GM12878 (cell line): ENCODE measurements around the gene ATG10. TPM values are rescaled to one million over a fixed set of nuclear protein-coding genes. Genes with fewer than 3 reads are reported as not detected.

Experiments used
- ATAC-seq: fragments of 200-7000 bp; cut with Tn5 transposase; 3 replicates; pipeline ENCODE4 v1.9.1; 2020; ENCODE audit warnings: mild to moderate bottlenecking, moderate library complexity
- BruUV-seq: library from RNA; stranded (reverse); fragments of 400-500 nt; replicated peaks from 2 replicates; lab custom pipeline; 2021; lab: Mats Ljungman, UMichigan
- CTCF ChIA-PET: fragments of 300-600 bp; sonication (Branson Sonifier 250); formaldehyde crosslinking; extraction: SDS; loops from one replicate; lab custom pipeline; 2021; ENCODE audit warnings: inconsistent platforms; lab: Yijun Ruan, JAX
- POLR2A ChIA-PET: fragments of 350-600 bp; formaldehyde crosslinking; extraction: SDS; loops from one replicate; lab custom pipeline; 2021; ENCODE audit warnings: inconsistent platforms; lab: Charles Lee
- RAD21 ChIA-PET: fragments of 300-600 bp; sonication (Branson Sonifier 250); formaldehyde crosslinking; loops from one replicate; lab custom pipeline; 2023; ENCODE audit warnings: antibody characterized with exemption; ENCODE audit not compliant: unreplicated experiment; lab: Charles Lee
- SMC1A ChIA-PET: fragments of 300-600 bp; sonication (Branson Sonifier 250); formaldehyde crosslinking; loops from one replicate; lab custom pipeline; 2023; ENCODE audit not compliant: unreplicated experiment, uncharacterized antibody; lab: Charles Lee
- DNase-seq: peaks from one replicate; pipeline ENCODE4 v3.0.0-alpha.2; 2011; ENCODE audit warnings: low read depth, low spot score
- FAIRE-seq: peaks from 3 replicates; lab custom pipeline; 2011; peaks lifted over from hg19 to GRCh38; lab: Jason Lieb, UNC
- H2AFZ ChIP-seq: 2 replicates; pipeline ENCODE4 v1.6.0; 2011; ENCODE audit warnings: low read depth, low read length, control low read depth; ENCODE audit not compliant: control insufficient read depth
- H3K27ac ChIP-seq: 2 replicates; pipeline ENCODE4 v1.5.1; 2011; ENCODE audit warnings: control low read depth; ENCODE audit not compliant: control insufficient read depth, insufficient read depth
- H3K27me3 ChIP-seq, 2 experiments: replicated peaks in 1 of 2; 2 replicates each; pipeline versions ENCODE4 v1.6.0 to v1.6.1; 2011; ENCODE audit warnings: low read length in 1 of 2; ENCODE audit not compliant: control insufficient read depth in 2 of 2, insufficient read depth in 2 of 2
- H3K36me3 ChIP-seq, 2 experiments: 2 replicates each; pipeline ENCODE4 v1.5.1; 2011; ENCODE audit warnings: low read length in 1 of 2; ENCODE audit not compliant: control insufficient read depth in 2 of 2, insufficient read depth in 2 of 2
- H3K4me1 ChIP-seq: 2 replicates; pipeline ENCODE4 v1.6.1; 2011; ENCODE audit warnings: mild to moderate bottlenecking, low read length, moderate library complexity, mixed read lengths; ENCODE audit not compliant: control insufficient read depth, insufficient read depth
- H3K4me2 ChIP-seq: 2 replicates; pipeline ENCODE4 v1.6.0; 2011; ENCODE audit warnings: control low read depth; ENCODE audit not compliant: control insufficient read depth, insufficient read depth
- H3K4me3 ChIP-seq: fragments of 200-600 bp; sonication (generic); 2 replicates; pipeline ENCODE4 v1.5.1; 2016
- H3K79me2 ChIP-seq: 2 replicates; pipeline ENCODE4 v1.6.0; 2011; ENCODE audit warnings: low read length; ENCODE audit not compliant: control insufficient read depth, insufficient read depth
- H3K9ac ChIP-seq: 2 replicates; pipeline ENCODE4 v1.8.0; 2011; ENCODE audit warnings: low read length, control low read depth, mixed read lengths; ENCODE audit not compliant: control insufficient read depth, insufficient read depth
- H3K9me3 ChIP-seq: replicated peaks from 3 replicates; pipeline ENCODE4 v1.5.1; 2011; ENCODE audit warnings: mild to moderate bottlenecking, low read length; ENCODE audit not compliant: control insufficient read depth, insufficient read depth
- H4K20me1 ChIP-seq: 2 replicates; pipeline ENCODE4 v1.6.0; 2011; ENCODE audit not compliant: control insufficient read depth, insufficient read depth
- ATF3 ChIP-seq: IDR thresholded peaks from 2 replicates; pipeline ENCODE4 v1.6.1; 2011; ENCODE audit warnings: low read depth, mild to moderate bottlenecking, low read length, moderate library complexity, borderline replicate concordance; ENCODE audit errors: extremely low read depth
- BACH1 ChIP-seq: fragments of 450-650 bp; IDR thresholded peaks from 2 replicates; pipeline ENCODE4 v1.6.1; 2017; ENCODE audit warnings: mild to moderate bottlenecking, borderline replicate concordance
- BCL3 ChIP-seq: IDR thresholded peaks from 2 replicates; pipeline ENCODE4 v1.6.1; 2011; ENCODE audit warnings: borderline replicate concordance, low read depth, mild to moderate bottlenecking, moderate library complexity, low read length; ENCODE audit not compliant: insufficient read depth, poor library complexity, severe bottlenecking
- CBFB ChIP-seq: IDR thresholded peaks from 2 replicates; pipeline ENCODE4 v1.6.1; 2016; ENCODE audit warnings: antibody characterized with exemption, low read depth
- CBX5 ChIP-seq: sonication (generic); IDR thresholded peaks from 2 replicates; pipeline ENCODE4 v1.6.1; 2016; ENCODE audit warnings: low read depth, moderate library complexity, mild to moderate bottlenecking, inconsistent platforms
- CHD1 ChIP-seq: IDR thresholded peaks from 2 replicates; pipeline ENCODE4 v1.6.1; 2012; ENCODE audit warnings: low read depth, low read length, improper control_type of control experiment
- HCFC1 ChIP-seq: fragments of 150-350 bp; IDR thresholded peaks from 2 replicates; pipeline ENCODE4 v1.6.1; 2014; ENCODE audit warnings: low read length
- IKZF1 ChIP-seq: fragments of 450-650 bp; conservative IDR thresholded peaks from 2 replicates; pipeline ENCODE4 v1.6.1; 2017; ENCODE audit warnings: antibody characterized with exemption, mild to moderate bottlenecking
- IKZF2 ChIP-seq, 2 experiments: fragments of 450-650 bp; IDR thresholded peaks; 2 replicates each; pipeline ENCODE4 v1.6.1; 2017; ENCODE audit warnings: mild to moderate bottlenecking in 2 of 2, moderate library complexity in 2 of 2
- JUNB ChIP-seq: IDR thresholded peaks from 2 replicates; pipeline ENCODE4 v1.6.1; 2016; ENCODE audit warnings: antibody characterized with exemption, mild to moderate bottlenecking
- MXI1 ChIP-seq: fragments of 150-350 bp; IDR thresholded peaks from 2 replicates; pipeline ENCODE4 v1.6.1; 2011; ENCODE audit warnings: low read depth, mild to moderate bottlenecking, inconsistent platforms, low read length, improper control_type of control experiment
- NFXL1 ChIP-seq: fragments of 450-650 bp; IDR thresholded peaks from 2 replicates; pipeline ENCODE4 v1.6.1; 2017; ENCODE audit warnings: antibody characterized with exemption, mild to moderate bottlenecking, borderline replicate concordance
- NR2C1 ChIP-seq: fragments of 450-650 bp; IDR thresholded peaks from 2 replicates; pipeline ENCODE4 v1.6.1; 2017; ENCODE audit warnings: antibody characterized with exemption, mild to moderate bottlenecking, moderate library complexity
- RBBP5 ChIP-seq: fragments of 200-600 bp; sonication (generic); conservative IDR thresholded peaks from 2 replicates; pipeline ENCODE4 v1.6.1; 2016
- SMAD5 ChIP-seq: IDR thresholded peaks from 2 replicates; pipeline ENCODE4 v1.6.1; 2016; ENCODE audit warnings: antibody characterized with exemption, low read depth
- SREBF1 ChIP-seq: IDR thresholded peaks from 2 replicates; pipeline ENCODE4 v1.6.1; 2012; ENCODE audit warnings: mild to moderate bottlenecking, low read length
- ZBTB11 ChIP-seq: fragments of 450-650 bp; formaldehyde crosslinking; IDR thresholded peaks from 2 replicates; pipeline ENCODE4 v1.5.0; 2022; ENCODE audit warnings: mild to moderate bottlenecking, missing genetic modification characterization
- WGBS: methylation state at CpG from one replicate; pipeline ENCODE4 v1.1.6; 2016; ENCODE audit warnings: low lambda C conversion rate; ENCODE audit not compliant: insufficient replicate concordance, insufficient coverage; ENCODE audit errors: missing lambda C conversion rate; 5-methylcytosine and 5-hydroxymethylcytosine counted together
- in situ Hi-C: fragments of 300-500 bp; cut with MboI; formaldehyde crosslinking; loops from 9 replicates; pipeline ENCODE4 v1.14.3; 2018; ENCODE audit warnings: mixed read lengths
- intact Hi-C: fragments of 100-400 bp; cut with micrococcal nuclease; formaldehyde crosslinking; loops from one replicate; pipeline ENCODE4 v1.14.2; 2022; ENCODE audit not compliant: unreplicated experiment
- polyA plus RNA-seq, 11 experiments: library from polyadenylated mRNA; depleted of rRNA in 4 of 11; unstranded in 6 of 11; stranded (reverse) in 5 of 11; fragments of >200 nt; fragmentation: Nextera tagmentation in 4 of 11; fragmentation: Illumina TruSeq in 1 of 11; extraction: Ambion mirVana in 4 of 11; extraction: Trizol in 1 of 11; gene quantifications; 1 replicate in 1 of 11; 2 replicates in 10 of 11; pipeline versions ENCODE4 v1.2.1 to v1.2.3, GENCODE V29; 2011 to 2016; ENCODE audit warnings: inconsistent platforms in 2 of 11, missing spikeins in 2 of 11, low read depth in 1 of 11
- total RNA-seq, 4 experiments: library from RNA; depleted of rRNA in 3 of 4; stranded (reverse); fragments of >200 nt in 3 of 4; fragmentation: Illumina TruSeq in 1 of 4; extraction: Trizol in 1 of 4; gene quantifications; 2 replicates each; pipeline versions ENCODE4 v1.2.1 to v1.2.3, GENCODE V29; 2013 to 2021

Gene ATG10
- total and polyA plus RNA-seq, 10 of the 15 experiments (the other 5 are each of a cell fraction or from before 2014, with no cell fraction given): 3.8 to 14.4 (median 6.5) TPM

GRCh38 chr5:81969226-81969625 lies 2.6 kb upstream of the ATG10 start:
- Histone ChIP-seq H3K4me2 (no peak overlapping the region), H3K4me3 (no peak overlapping the region), H3K36me3 (no peaks in the 10 kb centered on the region), H4K20me1 (no peaks in the 10 kb centered on the region), H2AFZ (no peak overlapping the region), H3K9ac (no peak overlapping the region), H3K79me2 (peaks cover 8% of the 10 kb centered on the region), H3K27me3 (no peaks in the 10 kb centered on the region), H3K4me1 (no peaks in the 10 kb centered on the region), H3K9me3 (no peaks in the 10 kb centered on the region), H3K27ac (no peak overlapping the region)
- ATAC-seq (no peak), FAIRE-seq (no peak), DNase-seq (no peak)
- RAD21 ChIA-PET: no interaction called here
- intact Hi-C loops (no loop called here), in situ Hi-C loops (no loop called here)
- SMC1A ChIA-PET: interaction anchor here (0.6 to 1.3 kb wide), 2 partner anchors 105 to 107 kb away, joined by 3 to 4 read pairs; no protein-coding TSS in a partner anchor
- TF ChIP-seq CBFB (no peak), ZBTB11 (CRISPR knock-in tag) (no peak), CHD1 (no peak), IKZF2 (IDR thresholded peaks at IDR 0.05) (no peak), RBBP5 (no peak), MXI1 (no peak), SREBF1 (no peak), ATF3 (no peak), NFXL1 (no peak), CBX5 (no peak), HCFC1 (no peak), NR2C1 (no peak), IKZF1 (no peak), JUNB (no peak), BACH1 (no peak), SMAD5 (no peak), BCL3 (no peak)
- BruUV-seq: no TSS peak
- 100% methylated on average over 3 of the region's 3 CpGs for WGBS
- POLR2A ChIA-PET: no interaction called here
- CTCF ChIA-PET: no interaction called here
